Activated T-cell treated with anti-CD3 and anti-CD28 coated beads, Interleukin-2, amount 50 U/mL, for 24 hours (primary cell): ENCODE results near the gene ZNF423.

Source experiments
- DNase-seq: peaks from one replicate; pipeline ENCODE4 v3.0.0-alpha.2; 2020
- H3K27ac Mint-ChIP-seq: 2 replicates; pipeline ENCODE4 v1.8.0; 2020; ENCODE audit warnings: mild to moderate bottlenecking, mixed read lengths
- H3K27me3 Mint-ChIP-seq: 2 replicates; pipeline ENCODE4 v1.8.0; 2020; ENCODE audit warnings: mixed read lengths
- H3K36me3 Mint-ChIP-seq: 2 replicates; pipeline ENCODE4 v1.8.0; 2020; ENCODE audit warnings: low read depth, mixed read lengths
- H3K4me1 Mint-ChIP-seq: 2 replicates; pipeline ENCODE4 v1.8.0; 2020; ENCODE audit warnings: low read depth, mixed read lengths
- H3K4me3 Mint-ChIP-seq: 2 replicates; pipeline ENCODE4 v1.8.0; 2020; ENCODE audit warnings: mild to moderate bottlenecking, moderate library complexity, mixed read lengths
- H3K9me3 Mint-ChIP-seq: 2 replicates; pipeline ENCODE4 v1.8.0; 2020; ENCODE audit warnings: mixed read lengths

The ZNF423 gene

DNA sequence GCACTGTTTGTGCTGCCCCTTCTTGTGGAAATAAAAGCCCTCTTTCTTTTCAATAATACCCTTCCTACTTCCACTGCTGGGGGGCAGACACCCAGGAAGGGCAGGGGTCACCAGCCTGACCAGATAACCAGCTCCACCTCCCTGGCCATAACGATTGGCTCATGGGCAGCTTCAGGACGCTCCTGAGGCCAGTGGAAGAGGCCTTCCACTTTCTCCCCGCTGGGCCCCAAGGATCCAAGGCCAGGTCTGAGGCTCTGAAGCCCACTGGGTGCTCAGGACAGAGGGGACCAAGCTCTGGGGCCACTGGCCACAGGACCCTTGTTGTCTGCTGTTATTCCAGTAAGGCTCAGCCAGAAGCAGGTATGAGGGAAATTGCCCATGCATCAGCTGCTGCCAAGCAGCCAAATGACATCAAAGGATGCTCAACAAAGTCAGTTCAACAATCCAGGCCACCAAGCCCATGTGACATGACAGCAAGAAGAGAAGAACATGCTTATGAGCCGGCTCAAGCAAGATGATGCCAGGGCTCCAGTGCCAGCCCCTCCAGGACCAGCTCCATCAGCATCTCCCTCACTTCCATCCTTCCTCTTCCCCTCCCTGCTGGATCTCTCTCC, 238.8 kb downstream of the ZNF423 start:
- Mint-ChIP-seq H3K27ac (no peak overlapping the region), H3K4me3 (no peak overlapping the region), H3K36me3 (no peaks in the 10 kb centered on the region), H3K4me1 (no peaks in the 10 kb centered on the region), H3K9me3 (no peaks in the 10 kb centered on the region), H3K27me3 (no peaks in the 10 kb centered on the region)
- DNase-seq: no peak

DNA sequence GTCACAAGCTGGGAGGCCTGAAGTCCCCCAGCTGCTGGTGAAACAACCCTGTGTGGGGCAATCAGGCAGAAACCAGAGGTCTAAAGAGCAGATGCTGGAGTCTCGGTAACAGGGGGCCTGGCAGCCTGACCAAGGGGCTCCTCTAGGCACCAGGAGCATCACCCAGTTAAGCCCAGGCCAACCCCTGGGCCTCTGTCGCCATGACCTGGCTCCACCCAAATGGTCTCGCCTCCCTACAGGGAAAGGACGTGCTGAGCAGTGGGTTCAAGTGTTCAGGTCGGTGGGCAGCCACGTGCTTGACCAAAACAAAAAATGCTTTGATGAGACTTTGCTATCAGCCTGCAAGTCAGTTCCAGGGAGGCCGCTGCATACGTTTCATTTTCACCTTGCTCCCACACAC, 240.3 kb downstream of the ZNF423 start:
- Mint-ChIP-seq H3K36me3 (no peaks in the 10 kb centered on the region), H3K27me3 (no peaks in the 10 kb centered on the region), H3K27ac (no peak overlapping the region), H3K9me3 (no peaks in the 10 kb centered on the region), H3K4me3 (no peak overlapping the region), H3K4me1 (no peaks in the 10 kb centered on the region)
- no peak for DNase-seq

DNA sequence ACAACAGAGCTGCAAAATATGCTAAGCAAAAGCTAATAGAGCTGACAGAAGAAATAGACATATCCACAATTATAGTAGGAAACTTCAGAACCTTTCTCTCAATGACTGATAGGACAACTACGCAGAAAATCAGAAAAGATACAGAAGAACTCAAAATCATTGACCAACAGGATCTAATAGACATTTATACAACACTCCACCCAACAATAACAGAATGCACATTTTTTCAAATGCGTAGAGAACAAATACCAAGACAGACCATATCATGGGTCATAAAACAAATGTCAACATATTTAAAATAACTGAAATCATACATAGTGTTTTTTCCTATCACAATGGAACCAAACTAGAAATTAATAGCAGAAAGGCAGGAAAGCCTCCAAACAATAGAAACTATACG, 244.9 kb downstream of the ZNF423 start:
- no peaks in the 10 kb centered on the region for H3K4me1 Mint-ChIP-seq
- no peaks in the 10 kb centered on the region for H3K36me3 Mint-ChIP-seq

DNA sequence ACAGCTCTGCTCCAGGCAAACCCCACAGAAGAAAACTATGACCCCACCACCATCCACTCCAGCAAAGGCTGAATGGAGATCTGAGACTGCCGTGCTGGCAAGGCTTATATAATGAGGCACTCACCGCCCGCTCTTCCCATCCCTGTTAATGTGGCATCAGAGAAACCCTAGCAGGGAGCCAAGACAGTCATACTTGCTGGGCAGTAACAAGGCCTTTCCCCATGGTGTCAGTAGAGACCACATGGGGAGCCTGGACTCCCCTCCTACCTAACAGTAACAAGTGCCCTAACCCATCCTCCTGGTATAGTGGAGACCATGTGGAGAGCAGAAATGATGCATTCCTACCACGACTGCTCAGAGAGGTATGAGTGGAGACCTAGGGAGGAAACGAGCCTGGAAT, 247.1 kb downstream of the ZNF423 start:
- no peak for DNase-seq
- Mint-ChIP-seq H3K27me3 (peaks cover 17% of the 10 kb centered on the region), H3K4me1 (no peaks in the 10 kb centered on the region), H3K27ac (no peak overlapping the region), H3K4me3 (no peak overlapping the region), H3K36me3 (no peaks in the 10 kb centered on the region), H3K9me3 (no peaks in the 10 kb centered on the region)

More for the DNA sequence above, 244.9 kb downstream of the ZNF423 start:
- no peak for DNase-seq
- peaks cover 12% of the 10 kb centered on the region for H3K27me3 Mint-ChIP-seq
- no peak overlapping the region for H3K27ac Mint-ChIP-seq
- H3K9me3 Mint-ChIP-seq: no peaks in the 10 kb centered on the region
- no peak overlapping the region for H3K4me3 Mint-ChIP-seq

DNA sequence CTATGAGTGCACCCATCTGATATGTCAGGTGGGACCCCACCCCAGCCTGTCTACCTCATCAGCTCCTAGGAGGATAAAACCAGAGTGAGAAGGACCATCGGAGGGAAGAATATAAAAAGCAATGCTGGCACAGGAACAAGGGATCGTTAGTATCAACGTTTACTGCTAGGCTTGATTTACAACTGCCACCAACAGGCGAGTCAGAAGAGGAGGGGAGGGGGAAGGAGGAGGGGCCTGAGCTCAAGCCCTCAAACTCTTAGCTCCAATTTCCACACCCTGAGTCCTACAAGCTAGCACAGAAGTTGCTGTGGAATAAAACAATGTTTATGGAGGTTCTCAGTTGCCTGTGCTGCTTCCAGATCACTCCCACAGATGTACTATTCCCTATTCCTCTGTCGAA, 247.8 kb downstream of the ZNF423 start:
- H3K27ac Mint-ChIP-seq: no peak overlapping the region
- no peak for DNase-seq
- no peak overlapping the region for H3K4me3 Mint-ChIP-seq
- no peaks in the 10 kb centered on the region for H3K4me1 Mint-ChIP-seq
- H3K27me3 Mint-ChIP-seq: peaks cover 17% of the 10 kb centered on the region
- H3K36me3 Mint-ChIP-seq: no peaks in the 10 kb centered on the region
- no peaks in the 10 kb centered on the region for H3K9me3 Mint-ChIP-seq

DNA sequence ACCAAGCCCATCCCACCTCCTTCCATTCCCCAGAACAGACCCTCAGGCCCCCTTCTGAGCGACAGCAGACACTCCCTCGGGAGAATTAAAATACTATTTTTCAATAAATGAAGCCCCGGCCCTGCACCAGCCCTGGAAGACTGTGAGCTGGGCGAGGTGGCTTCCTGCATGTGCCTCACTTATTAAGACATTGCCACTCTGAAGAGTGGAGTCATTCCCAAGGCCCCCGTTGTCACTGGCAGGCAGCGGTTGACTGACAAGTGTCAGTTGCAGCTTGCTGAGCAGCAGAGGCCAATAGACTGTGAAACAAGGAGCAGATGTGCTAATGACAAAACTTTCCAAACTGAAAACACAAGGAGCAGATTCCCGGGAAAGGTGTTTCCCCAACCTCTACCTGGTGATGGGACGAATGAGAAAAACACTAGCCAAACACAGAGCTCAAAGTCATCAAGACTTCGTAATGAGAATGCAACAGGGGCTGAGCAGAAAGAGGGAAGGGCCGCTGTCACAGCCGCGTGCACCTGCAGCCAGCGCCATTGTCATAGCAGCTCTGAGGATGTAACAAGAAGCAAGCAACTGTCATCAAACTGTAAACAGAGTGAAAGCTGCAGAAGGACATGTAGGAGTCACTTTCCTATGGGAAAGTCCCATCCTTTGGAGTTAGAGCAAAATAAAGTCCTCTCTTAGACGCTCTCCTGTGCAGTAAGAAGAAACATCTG, 250.2 kb downstream of the ZNF423 start:
- DNase-seq: no peak
- Mint-ChIP-seq H3K4me1 (no peaks in the 10 kb centered on the region), H3K27ac (no peak overlapping the region), H3K9me3 (no peaks in the 10 kb centered on the region), H3K27me3 (peaks cover 17% of the 10 kb centered on the region), H3K36me3 (no peaks in the 10 kb centered on the region), H3K4me3 (no peak overlapping the region)

DNA sequence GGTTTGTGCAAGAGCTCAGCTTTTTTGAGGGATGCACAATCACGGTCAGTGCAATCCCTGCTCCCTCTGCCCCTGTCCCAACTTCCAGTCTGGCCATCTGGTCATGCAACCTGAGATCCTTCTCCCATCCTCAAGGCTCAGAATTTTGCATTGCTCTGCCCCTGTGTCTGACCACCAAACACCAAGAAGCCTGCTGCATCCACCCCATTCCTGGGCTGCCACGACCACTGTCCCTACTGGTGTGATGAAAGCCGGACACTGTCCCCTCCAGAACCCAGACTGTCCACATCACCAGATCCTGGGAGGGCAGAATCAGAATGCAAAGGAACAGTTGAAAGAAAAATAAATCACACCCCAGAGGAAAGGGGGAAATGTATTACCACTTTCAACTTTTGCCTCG, 251.3 kb downstream of the ZNF423 start:
- H3K36me3 Mint-ChIP-seq: no peaks in the 10 kb centered on the region
- H3K9me3 Mint-ChIP-seq: no peaks in the 10 kb centered on the region
- no peak overlapping the region for H3K4me3 Mint-ChIP-seq
- peaks cover 17% of the 10 kb centered on the region for H3K27me3 Mint-ChIP-seq
- no peaks in the 10 kb centered on the region for H3K4me1 Mint-ChIP-seq
- no peak for DNase-seq
- no peak overlapping the region for H3K27ac Mint-ChIP-seq

DNA sequence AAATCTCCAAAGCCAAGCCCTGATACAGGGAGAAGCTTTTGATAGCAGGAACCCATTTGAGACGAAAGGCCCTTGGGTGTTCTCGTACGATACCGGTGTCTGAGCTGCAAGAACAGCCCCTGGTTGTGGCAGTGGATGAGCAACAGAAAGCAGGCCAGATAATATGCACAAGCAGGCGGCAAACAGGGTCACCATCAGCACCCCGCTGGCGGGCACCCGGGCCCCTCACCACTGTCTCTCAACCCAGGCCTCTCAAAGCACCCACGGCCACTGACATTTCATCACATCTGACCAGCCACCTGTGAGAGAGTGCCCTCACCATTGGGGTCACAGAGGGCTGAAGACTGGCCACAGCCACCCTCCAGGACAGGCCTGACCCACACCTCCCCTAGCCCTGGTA, 252.0 kb downstream of the ZNF423 start:
- H3K9me3 Mint-ChIP-seq: no peaks in the 10 kb centered on the region
- no peak overlapping the region for H3K4me3 Mint-ChIP-seq
- no peaks in the 10 kb centered on the region for H3K36me3 Mint-ChIP-seq
- H3K27me3 Mint-ChIP-seq: peaks cover 17% of the 10 kb centered on the region
- H3K4me1 Mint-ChIP-seq: no peaks in the 10 kb centered on the region
- H3K27ac Mint-ChIP-seq: no peak overlapping the region
- no peak for DNase-seq

DNA sequence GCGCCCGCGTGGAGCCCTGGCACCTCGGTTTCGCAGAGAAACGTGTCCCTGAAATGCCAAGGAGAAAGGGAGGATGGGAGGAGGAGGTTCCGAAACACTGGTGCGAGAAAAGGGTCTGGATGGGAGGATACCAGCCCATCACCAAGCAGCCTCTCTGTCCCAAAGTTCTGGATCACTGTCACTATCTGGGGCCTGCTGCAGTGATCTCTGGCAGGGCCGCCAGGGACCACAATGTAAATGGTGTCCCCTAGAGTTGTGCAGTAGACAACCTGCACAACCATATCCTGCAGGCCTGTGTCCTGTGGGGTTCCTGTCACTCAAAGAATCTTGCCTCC, 253.0 kb downstream of the ZNF423 start:
- Mint-ChIP-seq H3K27ac (no peak overlapping the region), H3K9me3 (no peaks in the 10 kb centered on the region), H3K4me1 (no peaks in the 10 kb centered on the region), H3K27me3 (peaks cover 16% of the 10 kb centered on the region), H3K36me3 (no peaks in the 10 kb centered on the region), H3K4me3 (no peak overlapping the region)
- DNase-seq: no peak

DNA sequence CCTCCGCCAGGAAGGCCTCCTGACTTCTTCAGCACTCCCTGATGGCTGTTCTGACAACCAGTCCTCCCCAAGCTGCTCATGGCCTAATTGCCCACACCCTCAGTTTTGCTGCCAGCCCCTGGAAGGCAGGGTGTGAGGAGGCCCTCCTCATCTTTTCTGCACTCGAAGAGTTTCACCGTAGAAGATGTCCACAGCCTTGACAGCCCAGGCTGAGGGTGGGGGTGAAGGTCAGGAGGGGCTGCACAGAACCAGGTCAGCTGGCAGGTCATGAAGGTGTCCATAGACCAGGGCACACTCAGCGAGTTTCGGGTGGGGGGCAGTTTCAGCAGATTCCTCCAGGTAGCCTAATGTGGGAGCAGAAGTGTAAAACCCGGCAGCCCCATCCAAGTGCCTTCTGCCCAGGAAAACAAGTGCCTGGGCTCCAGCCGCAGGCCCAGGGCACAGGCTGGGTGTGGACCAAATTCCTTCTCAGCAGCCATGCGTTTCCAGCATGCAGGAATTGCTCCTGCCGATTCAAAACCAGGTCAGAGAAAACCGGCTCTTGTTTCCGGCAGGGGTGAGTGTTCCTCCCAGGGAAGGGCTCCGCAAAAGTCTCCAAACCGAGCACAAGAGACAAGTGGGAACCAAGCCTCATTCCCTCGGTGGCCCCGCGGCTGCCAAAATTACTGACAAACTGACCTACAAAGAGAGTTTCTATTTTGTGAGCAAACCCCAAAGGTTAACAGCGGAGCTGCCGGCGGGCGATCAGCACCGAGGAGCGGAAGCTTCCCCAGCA, 253.5 kb downstream of the ZNF423 start:
- H3K27ac Mint-ChIP-seq: no peak overlapping the region
- H3K4me1 Mint-ChIP-seq: no peaks in the 10 kb centered on the region
- H3K9me3 Mint-ChIP-seq: no peaks in the 10 kb centered on the region
- H3K36me3 Mint-ChIP-seq: no peaks in the 10 kb centered on the region
- no peak for DNase-seq
- H3K27me3 Mint-ChIP-seq: peaks cover 10% of the 10 kb centered on the region
- no peak overlapping the region for H3K4me3 Mint-ChIP-seq

DNA sequence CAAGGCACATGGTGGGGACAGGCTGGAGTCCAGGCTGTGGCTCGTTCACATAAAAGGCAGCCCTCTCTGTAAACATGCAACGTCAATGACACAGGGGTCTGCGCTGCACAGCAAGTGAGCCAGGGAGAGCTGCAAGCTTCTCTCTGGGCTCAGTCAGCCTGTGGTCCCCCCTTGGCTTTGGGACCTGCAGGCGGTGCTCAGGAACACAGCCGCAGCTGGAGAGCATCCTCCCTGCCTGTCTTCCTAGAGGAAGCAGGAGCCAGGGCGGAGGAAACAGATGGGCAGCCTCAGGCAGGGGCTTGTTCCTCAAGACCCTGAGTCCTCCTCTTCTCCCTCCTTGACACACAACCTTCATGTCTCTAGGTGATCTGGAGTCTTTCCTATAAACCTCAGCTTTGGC, 254.3 kb downstream of the ZNF423 start:
- no peaks in the 10 kb centered on the region for H3K36me3 Mint-ChIP-seq
- H3K27me3 Mint-ChIP-seq: peaks cover 5% of the 10 kb centered on the region
- H3K9me3 Mint-ChIP-seq: no peaks in the 10 kb centered on the region
- no peak overlapping the region for H3K4me3 Mint-ChIP-seq
- no peak overlapping the region for H3K27ac Mint-ChIP-seq
- DNase-seq: no peak
- H3K4me1 Mint-ChIP-seq: no peaks in the 10 kb centered on the region

DNA sequence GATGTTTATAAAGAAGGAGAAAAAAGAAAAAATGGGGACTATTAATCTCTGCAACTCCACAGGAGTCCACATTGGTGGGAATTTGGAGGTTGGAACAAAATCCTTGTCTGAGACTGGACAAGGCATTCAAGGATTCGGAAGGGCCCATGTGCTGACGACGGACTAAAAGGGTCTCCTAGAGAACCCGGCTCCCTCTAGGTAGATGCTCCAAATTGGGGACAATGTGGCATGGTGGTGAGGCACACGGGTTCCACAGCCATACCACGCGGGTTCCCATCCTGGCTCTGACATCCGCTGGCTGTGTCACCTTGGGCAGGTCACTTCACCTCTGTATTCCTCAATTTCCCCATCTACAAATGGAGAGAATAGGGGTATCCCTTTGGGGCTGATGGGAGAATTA, 254.9 kb downstream of the ZNF423 start:
- Mint-ChIP-seq H3K36me3 (no peaks in the 10 kb centered on the region), H3K27ac (no peak overlapping the region), H3K9me3 (no peaks in the 10 kb centered on the region), H3K4me1 (peaks cover 3% of the 10 kb centered on the region), H3K27me3 (peaks cover 5% of the 10 kb centered on the region), H3K4me3 (no peak overlapping the region)
- no peak for DNase-seq

DNA sequence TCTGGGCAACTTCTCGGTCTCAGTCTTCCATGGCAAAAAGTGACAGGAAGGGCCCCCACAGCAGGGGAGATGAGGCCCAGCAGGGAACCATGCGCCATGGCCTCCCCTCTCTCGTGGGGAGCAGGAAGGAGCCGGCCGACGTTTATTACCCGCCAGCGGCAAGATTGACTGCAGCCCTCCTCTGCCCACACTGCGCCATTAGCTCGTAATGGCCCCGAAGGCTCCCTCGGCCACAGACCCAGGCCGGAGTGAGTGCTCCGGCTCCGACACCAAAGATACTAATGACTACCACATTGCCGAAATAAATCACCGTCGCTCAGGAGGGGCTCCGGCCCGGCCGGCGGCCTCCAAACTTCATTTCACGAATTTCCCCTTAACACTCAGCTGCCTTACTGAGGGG, 255.4 kb downstream of the ZNF423 start:
- Mint-ChIP-seq H3K27me3 (peaks cover 3% of the 10 kb centered on the region), H3K9me3 (no peaks in the 10 kb centered on the region)

DNA sequence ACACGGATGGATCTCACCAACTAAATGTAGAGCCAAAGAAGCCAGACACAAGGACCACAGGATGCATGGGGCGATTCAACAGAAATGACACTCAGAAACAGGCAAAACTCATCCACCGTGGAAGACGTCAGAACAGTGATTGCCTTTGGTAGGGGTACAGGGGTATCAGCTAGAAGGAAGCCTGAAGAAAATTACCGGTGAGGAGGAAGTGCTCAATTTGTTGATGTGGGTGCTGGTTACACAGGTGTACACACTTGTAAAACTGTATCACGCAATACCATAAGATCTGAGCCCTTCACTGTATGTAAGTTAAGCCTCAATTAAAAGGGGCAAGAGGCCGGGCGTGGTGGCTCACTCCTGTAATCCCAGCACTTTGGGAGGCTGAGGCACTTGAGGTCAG, 256.2 kb downstream of the ZNF423 start:
- peaks cover 5% of the 10 kb centered on the region for H3K4me1 Mint-ChIP-seq
- no peaks in the 10 kb centered on the region for H3K36me3 Mint-ChIP-seq
- no peak for DNase-seq
- H3K27me3 Mint-ChIP-seq: no peaks in the 10 kb centered on the region
- H3K9me3 Mint-ChIP-seq: no peaks in the 10 kb centered on the region
- no peak overlapping the region for H3K27ac Mint-ChIP-seq
- H3K4me3 Mint-ChIP-seq: no peak overlapping the region

More for the DNA sequence above, 255.4 kb downstream of the ZNF423 start:
- Mint-ChIP-seq H3K4me1 (peaks cover 5% of the 10 kb centered on the region), H3K4me3 (no peak overlapping the region), H3K27ac (no peak overlapping the region), H3K36me3 (no peaks in the 10 kb centered on the region)
- no peak for DNase-seq

DNA sequence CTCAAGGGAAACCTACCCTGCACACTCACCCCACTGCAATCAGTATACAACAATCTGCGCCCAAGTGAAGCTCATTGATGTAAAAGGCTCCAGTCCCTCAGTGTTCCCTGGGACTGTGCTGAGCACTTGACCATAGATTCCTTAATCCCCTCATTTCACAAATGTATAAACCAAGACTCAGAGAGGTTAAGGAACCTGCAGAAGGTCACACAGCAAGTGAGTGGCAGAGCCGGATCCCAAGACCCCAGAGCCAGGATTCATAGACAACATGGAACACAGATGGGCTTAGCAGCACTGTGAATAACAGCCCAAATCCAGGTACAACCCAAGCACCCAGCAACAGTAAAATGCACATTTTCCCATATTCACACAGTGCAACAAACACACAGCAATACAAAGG, 256.6 kb downstream of the ZNF423 start:
- Mint-ChIP-seq H3K36me3 (no peaks in the 10 kb centered on the region), H3K27me3 (peaks cover 4% of the 10 kb centered on the region)

More for the DNA sequence above, 256.6 kb downstream of the ZNF423 start:
- H3K27ac Mint-ChIP-seq: no peak overlapping the region
- no peak for DNase-seq
- H3K4me1 Mint-ChIP-seq: peaks cover 5% of the 10 kb centered on the region
- H3K4me3 Mint-ChIP-seq: no peak overlapping the region
- H3K9me3 Mint-ChIP-seq: no peaks in the 10 kb centered on the region
